Activated naive CD8-positive, alpha-beta T cell (primary cell): ENCODE results near the gene GUCA2A.

Source experiments
- H3K27ac Mint-ChIP-seq: one replicate; pipeline ENCODE4 v1.8.0; 2021; ENCODE audit warnings: mixed read lengths
- H3K27me3 Mint-ChIP-seq: one replicate; pipeline ENCODE4 v1.8.0; 2021; ENCODE audit warnings: mixed read lengths
- H3K36me3 Mint-ChIP-seq: one replicate; pipeline ENCODE4 v1.8.0; 2021; ENCODE audit warnings: mixed read lengths
- H3K4me1 Mint-ChIP-seq: one replicate; pipeline ENCODE4 v1.8.0; 2021; ENCODE audit warnings: low read depth, mixed read lengths
- H3K4me3 Mint-ChIP-seq: one replicate; pipeline ENCODE4 v1.8.0; 2021; ENCODE audit warnings: mild to moderate bottlenecking, mixed read lengths
- H3K9me3 Mint-ChIP-seq: one replicate; pipeline ENCODE4 v1.8.0; 2021; ENCODE audit warnings: low read depth, mixed read lengths

GUCA2A gene

GRCh38 chr1:42152119-42152518 lies 12.4 kb downstream of the GUCA2A start:
- H3K27me3 Mint-ChIP-seq, result peaks cover 2% of the 10 kb centered on the region
- no peaks in the 10 kb centered on the region for H3K9me3 Mint-ChIP-seq
- no peaks in the 10 kb centered on the region for H3K36me3 Mint-ChIP-seq
- no peaks in the 10 kb centered on the region for H3K4me1 Mint-ChIP-seq
- no peak overlapping the region for H3K4me3 Mint-ChIP-seq
- no peak overlapping the region for H3K27ac Mint-ChIP-seq

- Mint-ChIP-seq H3K4me3 (no peak overlapping the region), H3K27ac (no peak overlapping the region), H3K9me3 (no peaks in the 10 kb centered on the region), H3K36me3 (no peaks in the 10 kb centered on the region), H3K27me3 (peaks cover 2% of the 10 kb centered on the region), H3K4me1 (no peaks in the 10 kb centered on the region)
Observed at GRCh38 chr1:42150651-42151050, 13.9 kb downstream of the GUCA2A start.

GRCh38 chr1:42148166-42148565 lies 16.4 kb downstream of the GUCA2A start:
- peaks cover 5% of the 10 kb centered on the region for H3K4me1 Mint-ChIP-seq
- peaks cover 2% of the 10 kb centered on the region for H3K27me3 Mint-ChIP-seq
- no peak overlapping the region for H3K4me3 Mint-ChIP-seq
- no peaks in the 10 kb centered on the region for H3K36me3 Mint-ChIP-seq
- no peaks in the 10 kb centered on the region for H3K9me3 Mint-ChIP-seq
- H3K27ac Mint-ChIP-seq, result no peak overlapping the region

GRCh38 chr1:42146626-42147320 lies 17.8 kb downstream of the GUCA2A start:
- Mint-ChIP-seq H3K27ac (no peak overlapping the region), H3K4me3 (no peak overlapping the region), H3K9me3 (no peaks in the 10 kb centered on the region), H3K4me1 (peaks cover 7% of the 10 kb centered on the region), H3K27me3 (peaks cover 4% of the 10 kb centered on the region), H3K36me3 (no peaks in the 10 kb centered on the region)

- Mint-ChIP-seq H3K4me1 (peaks cover 7% of the 10 kb centered on the region), H3K27me3 (peaks cover 4% of the 10 kb centered on the region), H3K4me3 (no peak overlapping the region), H3K27ac (no peak overlapping the region), H3K36me3 (no peaks in the 10 kb centered on the region), H3K9me3 (no peaks in the 10 kb centered on the region)
Observed at GRCh38 chr1:42145764-42146625, 18.6 kb downstream of the GUCA2A start.

- Mint-ChIP-seq H3K27ac (no peak overlapping the region), H3K27me3 (peaks cover 4% of the 10 kb centered on the region), H3K9me3 (no peaks in the 10 kb centered on the region), H3K4me1 (peaks cover 7% of the 10 kb centered on the region), H3K36me3 (no peaks in the 10 kb centered on the region), H3K4me3 (no peak overlapping the region)
Observed at GRCh38 chr1:42145389-42145716, 19.2 kb downstream of the GUCA2A start.

- H3K4me1 Mint-ChIP-seq, result peaks cover 7% of the 10 kb centered on the region
- H3K27ac Mint-ChIP-seq, result no peak overlapping the region
- H3K36me3 Mint-ChIP-seq, result no peaks in the 10 kb centered on the region
- no peak overlapping the region for H3K4me3 Mint-ChIP-seq
- no peaks in the 10 kb centered on the region for H3K9me3 Mint-ChIP-seq
- peaks cover 4% of the 10 kb centered on the region for H3K27me3 Mint-ChIP-seq
Observed at GRCh38 chr1:42144711-42145388, 19.7 kb downstream of the GUCA2A start.

GRCh38 chr1:42143896-42144710 lies 20.4 kb downstream of the GUCA2A start:
- H3K9me3 Mint-ChIP-seq, result no peaks in the 10 kb centered on the region
- no peak overlapping the region for H3K27ac Mint-ChIP-seq
- H3K4me3 Mint-ChIP-seq, result no peak overlapping the region
- H3K36me3 Mint-ChIP-seq, result no peaks in the 10 kb centered on the region
- peaks cover 7% of the 10 kb centered on the region for H3K4me1 Mint-ChIP-seq
- H3K27me3 Mint-ChIP-seq, result peaks cover 2% of the 10 kb centered on the region

GRCh38 chr1:42142894-42143675 lies 21.5 kb downstream of the GUCA2A start:
- no peaks in the 10 kb centered on the region for H3K9me3 Mint-ChIP-seq
- no peak overlapping the region for H3K27ac Mint-ChIP-seq
- peaks cover 2% of the 10 kb centered on the region for H3K27me3 Mint-ChIP-seq
- H3K4me1 Mint-ChIP-seq, result peaks cover 7% of the 10 kb centered on the region
- no peak overlapping the region for H3K4me3 Mint-ChIP-seq
- H3K36me3 Mint-ChIP-seq, result no peaks in the 10 kb centered on the region

- Mint-ChIP-seq H3K36me3 (no peaks in the 10 kb centered on the region), H3K9me3 (no peaks in the 10 kb centered on the region), H3K27ac (no peak overlapping the region), H3K4me1 (peaks cover 7% of the 10 kb centered on the region), H3K27me3 (peaks cover 2% of the 10 kb centered on the region), H3K4me3 (no peak overlapping the region)
Observed at GRCh38 chr1:42141978-42142377, 22.6 kb downstream of the GUCA2A start.

- Mint-ChIP-seq H3K4me1 (peaks cover 7% of the 10 kb centered on the region), H3K9me3 (no peaks in the 10 kb centered on the region), H3K27me3 (peaks cover 2% of the 10 kb centered on the region), H3K4me3 (no peak overlapping the region), H3K27ac (no peak overlapping the region), H3K36me3 (no peaks in the 10 kb centered on the region)
Observed at GRCh38 chr1:42140191-42140590, 24.4 kb downstream of the GUCA2A start.

GRCh38 chr1:42139444-42139843 lies 25.1 kb downstream of the GUCA2A start:
- H3K4me3 Mint-ChIP-seq, result no peak overlapping the region
- no peaks in the 10 kb centered on the region for H3K9me3 Mint-ChIP-seq
- H3K36me3 Mint-ChIP-seq, result no peaks in the 10 kb centered on the region
- H3K27ac Mint-ChIP-seq, result no peak overlapping the region
- H3K27me3 Mint-ChIP-seq, result peaks cover 2% of the 10 kb centered on the region
- peaks cover 7% of the 10 kb centered on the region for H3K4me1 Mint-ChIP-seq

- H3K36me3 Mint-ChIP-seq, result no peaks in the 10 kb centered on the region
- H3K4me3 Mint-ChIP-seq, result no peak overlapping the region
- no peak overlapping the region for H3K27ac Mint-ChIP-seq
- peaks cover 2% of the 10 kb centered on the region for H3K27me3 Mint-ChIP-seq
- H3K4me1 Mint-ChIP-seq, result peaks cover 6% of the 10 kb centered on the region
- no peaks in the 10 kb centered on the region for H3K9me3 Mint-ChIP-seq
Observed at GRCh38 chr1:42138586-42138985, 26.0 kb downstream of the GUCA2A start.

- Mint-ChIP-seq H3K9me3 (no peaks in the 10 kb centered on the region), H3K36me3 (no peaks in the 10 kb centered on the region), H3K4me1 (no peaks in the 10 kb centered on the region), H3K4me3 (no peak overlapping the region), H3K27me3 (peaks cover 2% of the 10 kb centered on the region), H3K27ac (no peak overlapping the region)
Observed at GRCh38 chr1:42137766-42138165, 26.8 kb downstream of the GUCA2A start.
